H1 (cell line): ENCODE results near the gene MSI2. TPM values are rescaled to one million over a fixed set of nuclear protein-coding genes. Genes with fewer than 3 reads are reported as not detected.

ENCODE experiments used
- CTCF ChIA-PET: fragments of 300-600 bp; sonication (Branson Sonifier 250); formaldehyde crosslinking; loops from one replicate; lab custom pipeline; 2021; ENCODE audit not compliant: partially characterized antibody; lab: Charles Lee
- POLR2A ChIA-PET: fragments of 300-600 bp; sonication (Branson Sonifier 250); formaldehyde crosslinking; loops from one replicate; lab custom pipeline; 2021; ENCODE audit warnings: inconsistent platforms; ENCODE audit not compliant: partially characterized antibody; lab: Charles Lee
- DNase-seq, 2 experiments: peaks; one replicate each; pipeline versions ENCODE4 v3.0.0 to v3.0.0-alpha.2; 2010 to 2022; ENCODE audit warnings: low spot score in 2 of 2, low read depth in 1 of 2, mixed read lengths in 1 of 2
- FAIRE-seq: peaks from 2 replicates; lab custom pipeline; 2011; peaks lifted over from hg19 to GRCh38; lab: Jason Lieb, UNC
- H2AFZ ChIP-seq: 2 replicates; pipeline ENCODE4 v1.8.1; 2012; ENCODE audit warnings: low read length, inconsistent platforms
- H2AK5ac ChIP-seq: 2 replicates; pipeline ENCODE4 v1.6.1; 2013; ENCODE audit warnings: low read depth, low read length
- H2BK120ac ChIP-seq: replicated peaks from 2 replicates; pipeline ENCODE3; 2013; ENCODE audit warnings: low read depth, low read length, inconsistent platforms
- H2BK12ac ChIP-seq: 2 replicates; pipeline ENCODE4 v1.6.1; 2013; ENCODE audit warnings: low read depth, low read length
- H2BK15ac ChIP-seq: 2 replicates; pipeline ENCODE4 v1.6.1; 2013; ENCODE audit warnings: low read length
- H2BK20ac ChIP-seq: 2 replicates; pipeline ENCODE4 v1.6.1; 2013; ENCODE audit warnings: low read length
- H2BK5ac ChIP-seq: 2 replicates; pipeline ENCODE4 v1.6.1; 2013; ENCODE audit warnings: low read depth, low read length
- H3K14ac ChIP-seq: 2 replicates; pipeline ENCODE4 v1.6.1; 2013; ENCODE audit warnings: inconsistent platforms; ENCODE audit not compliant: insufficient read length
- H3K18ac ChIP-seq: 2 replicates; pipeline ENCODE4 v1.6.1; 2013; ENCODE audit warnings: low read length; ENCODE audit errors: extremely low read depth
- H3K23ac ChIP-seq: 2 replicates; pipeline ENCODE4 v1.6.1; 2013; ENCODE audit warnings: inconsistent platforms; ENCODE audit not compliant: insufficient read length
- H3K23me2 ChIP-seq: 2 replicates; pipeline ENCODE4 v1.6.1; 2013; ENCODE audit warnings: low read depth, low read length
- H3K27ac ChIP-seq: 2 replicates; pipeline ENCODE4 v1.6.1; 2011; ENCODE audit warnings: low read depth, low read length, inconsistent platforms
- H3K27me3 ChIP-seq, 4 experiments: replicated peaks in 1 of 4; 1 replicate in 1 of 4; 2 replicates in 3 of 4; pipeline versions ENCODE4 v1.6.1 to v1.8.1; 2011 to 2013; ENCODE audit warnings: low read length in 3 of 4, mild to moderate bottlenecking in 3 of 4, inconsistent platforms in 2 of 4, mixed read lengths in 2 of 4, moderate library complexity in 1 of 4; ENCODE audit not compliant: control insufficient read depth in 3 of 4, insufficient read depth in 3 of 4; ENCODE audit errors: extremely low read depth in 1 of 4
- H3K36me3 ChIP-seq, 4 experiments: 2 replicates each; pipeline versions ENCODE4 v1.6.1 to v1.8.1; 2011 to 2013; ENCODE audit warnings: mild to moderate bottlenecking in 4 of 4, low read length in 3 of 4, moderate library complexity in 2 of 4, control low read depth in 1 of 4, inconsistent platforms in 1 of 4; ENCODE audit not compliant: insufficient read depth in 4 of 4, control insufficient read depth in 2 of 4
- H3K4ac ChIP-seq: replicated peaks from 2 replicates; pipeline ENCODE3; 2013; ENCODE audit warnings: low read length, low read depth, mixed read lengths, inconsistent platforms; ENCODE audit not compliant: insufficient read length
- H3K4me1 ChIP-seq, 4 experiments: replicated peaks in 1 of 4; 1 replicate in 1 of 4; 2 replicates in 3 of 4; pipeline versions ENCODE4 v1.6.1 to v1.8.1; 2011 to 2013; ENCODE audit warnings: low read length in 3 of 4, inconsistent platforms in 2 of 4, mixed read lengths in 1 of 4; ENCODE audit not compliant: insufficient read depth in 4 of 4, control insufficient read depth in 3 of 4
- H3K4me2 ChIP-seq, 2 experiments: 2 replicates each; pipeline versions ENCODE4 v1.6.1 to v1.8.1; 2011 to 2013; ENCODE audit warnings: low read depth in 2 of 2, low read length in 2 of 2, control low read depth in 1 of 2, inconsistent platforms in 1 of 2, mild to moderate bottlenecking in 1 of 2; ENCODE audit not compliant: insufficient read depth in 1 of 2
- H3K4me3 ChIP-seq, 4 experiments: fragments of 200-600, 300-600 bp in 1 of 4; sonication (generic), shearing (Covaris generic), sonication (Bioruptor Twin) in 1 of 4; 2 replicates each; pipeline versions ENCODE4 v1.5.1 to v1.8.1; 2011 to 2016; ENCODE audit warnings: low read length in 4 of 4, low read depth in 3 of 4, control low read depth in 2 of 4, inconsistent platforms in 2 of 4, mild to moderate bottlenecking in 2 of 4, mixed read lengths in 1 of 4, moderate library complexity in 1 of 4; ENCODE audit not compliant: insufficient read depth in 2 of 4; ENCODE audit errors: extremely low read depth in 1 of 4
- H3K56ac ChIP-seq: replicated peaks from 2 replicates; pipeline ENCODE3; 2013; ENCODE audit warnings: low read depth, mild to moderate bottlenecking, mixed read lengths, low read length, inconsistent platforms; ENCODE audit not compliant: insufficient read length
- H3K79me1 ChIP-seq: 2 replicates; pipeline ENCODE4 v1.6.1; 2013; ENCODE audit warnings: low read depth, low read length, control low read depth
- H3K79me2 ChIP-seq, 2 experiments: 2 replicates each; pipeline versions ENCODE4 v1.6.1 to v1.8.1; 2012 to 2013; ENCODE audit warnings: low read length in 2 of 2, mild to moderate bottlenecking in 2 of 2, inconsistent platforms in 1 of 2; ENCODE audit not compliant: insufficient read depth in 2 of 2, control insufficient read depth in 1 of 2
- H3K9ac ChIP-seq, 4 experiments: replicated peaks in 1 of 4; 1 replicate in 1 of 4; 2 replicates in 3 of 4; pipeline versions ENCODE4 v1.6.1 to v1.8.1; 2011 to 2013; ENCODE audit warnings: low read depth in 3 of 4, low read length in 3 of 4, control low read depth in 2 of 4, mild to moderate bottlenecking in 2 of 4, moderate library complexity in 2 of 4, inconsistent platforms in 1 of 4; ENCODE audit errors: extremely low read depth in 1 of 4
- H3K9me3 ChIP-seq, 2 experiments: 2 replicates each; pipeline versions ENCODE4 v1.6.1 to v1.8.1; 2012 to 2013; ENCODE audit warnings: mild to moderate bottlenecking in 2 of 2, moderate library complexity in 2 of 2, control low read depth in 1 of 2, inconsistent platforms in 1 of 2, low read depth in 1 of 2, low read length in 1 of 2, mixed read lengths in 1 of 2; ENCODE audit not compliant: insufficient read depth in 2 of 2
- H4K20me1 ChIP-seq, 2 experiments: replicated peaks in 1 of 2; 2 replicates each; pipeline versions ENCODE3 to v1.8.1; 2011 to 2013; ENCODE audit warnings: inconsistent platforms in 2 of 2, low read length in 2 of 2, mild to moderate bottlenecking in 1 of 2; ENCODE audit not compliant: insufficient read depth in 2 of 2, control insufficient read depth in 1 of 2
- H4K5ac ChIP-seq: 2 replicates; pipeline ENCODE4 v1.6.1; 2013; ENCODE audit warnings: low read length, low read depth, mixed read lengths, inconsistent platforms; ENCODE audit not compliant: insufficient read length
- H4K8ac ChIP-seq: 2 replicates; pipeline ENCODE4 v1.8.0; 2013; ENCODE audit warnings: mild to moderate bottlenecking, moderate library complexity, low read length, inconsistent platforms; ENCODE audit not compliant: insufficient read depth; ENCODE audit errors: extremely low read depth
- H4K91ac ChIP-seq: replicated peaks from 2 replicates; pipeline ENCODE3; 2013; ENCODE audit warnings: low read length, mixed read lengths, inconsistent platforms; ENCODE audit not compliant: insufficient read length
- WGBS, 2 experiments: shearing (Covaris generic) in 1 of 2; methylation state at CpG; one replicate each; pipeline versions ENCODE4 v1.1.6 to v1.1.7; 2013 to 2015; ENCODE audit warnings: low lambda C conversion rate in 2 of 2, mixed read lengths in 2 of 2, inconsistent platforms in 1 of 2, low coverage in 1 of 2, missing lambda C conversion rate in 1 of 2; ENCODE audit not compliant: insufficient replicate concordance in 2 of 2, insufficient coverage in 1 of 2, insufficient read length in 1 of 2; ENCODE audit errors: extremely low coverage in 1 of 2, missing lambda C conversion rate in 1 of 2; 5-methylcytosine and 5-hydroxymethylcytosine counted together
- polyA plus RNA-seq, 7 experiments: library from polyadenylated mRNA; depleted of rRNA in 3 of 7; stranded (reverse) in 5 of 7; unstranded in 2 of 7; fragments of >200 nt in 5 of 7; fragments of 200-250 nt in 2 of 7; gene quantifications; 1 replicate in 5 of 7; 2 replicates in 1 of 7; 4 replicates in 1 of 7; pipeline versions ENCODE4 v1.2.1 to v1.2.3, GENCODE V29; 2011 to 2013; ENCODE audit warnings: missing spikeins in 2 of 7, mixed read lengths in 2 of 7
- total RNA-seq: library from RNA; stranded (reverse); fragmentation: NEBNext Ultra II Directional; extraction: Animal tissue kit (Norgen Biotek cat#: 25700); gene quantifications from 2 replicates; pipeline ENCODE4 v1.2.1, GENCODE V29; 2021

The MSI2 gene
- total and polyA plus RNA-seq, 2 of the 8 experiments (the other 6 are each of a cell fraction or from before 2014, with no cell fraction given) = 36.7 to 80.6 TPM

GRCh38 chr17:57502811-57503241, 246.5 kb downstream of the MSI2 start:
- H3K23me2 ChIP-seq = no peaks in the 10 kb centered on the region
- H3K4ac ChIP-seq = no peak overlapping the region
- no peak overlapping the region for H4K5ac ChIP-seq
- H4K20me1 ChIP-seq = peaks cover 0 to 1% of the 10 kb centered on the region in 2 experiments
- H4K91ac ChIP-seq = no peak overlapping the region
- no peak overlapping the region for H2AFZ ChIP-seq
- H3K9me3 ChIP-seq = no peaks in the 10 kb centered on the region
- no peak overlapping the region for H3K9ac ChIP-seq
- H3K79me2 ChIP-seq = peaks cover 0 to 25% of the 10 kb centered on the region in 2 experiments; a peak in 2 of 4 replicates
- peaks cover 3% of the 10 kb centered on the region for H3K79me1 ChIP-seq
- no peak overlapping the region for H3K14ac ChIP-seq
- H4K8ac ChIP-seq = no peak overlapping the region
- H2BK120ac ChIP-seq = no peak overlapping the region
- no peak overlapping the region for H3K27ac ChIP-seq
- no peak overlapping the region for H2BK15ac ChIP-seq
- H2BK20ac ChIP-seq = no peak overlapping the region
- no peaks in the 10 kb centered on the region for H3K27me3 ChIP-seq
- no peak overlapping the region for H3K56ac ChIP-seq
- CTCF ChIA-PET = interaction anchor here (0.6 to 1.9 kb wide), 3 partner anchors 12 to 169 kb away, joined by 3 to 5 read pairs (median 3); no protein-coding TSS in a partner anchor
- H2BK5ac ChIP-seq = no peak overlapping the region
- H3K4me2 ChIP-seq = no peak overlapping the region
- WGBS, 2 experiments = 92% methylated on average over 2 of the region's 2 CpGs; no CpG with 5 or more reads in 1 of the 2 experiments
- H3K4me1 ChIP-seq = peaks cover 11 to 17% (median 14%) of the 10 kb centered on the region in 4 experiments
- FAIRE-seq (no peak), DNase-seq (no peak)
- H3K4me3 ChIP-seq = no peak overlapping the region
- H2BK12ac ChIP-seq = no peak overlapping the region
- no peak overlapping the region for H3K18ac ChIP-seq
- H3K23ac ChIP-seq = no peak overlapping the region
- POLR2A ChIA-PET = interaction anchor here (1.3 kb wide), 1 partner anchor 37 kb away, joined by 3 read pairs; no protein-coding TSS in a partner anchor
- no peak overlapping the region for H2AK5ac ChIP-seq
- H3K36me3 ChIP-seq = no peaks in the 10 kb centered on the region
